ENCODE results near the gene POU5F1. TPM values are rescaled to one million over a fixed set of nuclear protein-coding genes. Genes with fewer than 3 reads are reported as not detected.
A peak's percentile ranks its signal among the peaks of the same experiment; 100 is the strongest.

Gene POU5F1
- total RNA-seq, 1 donor from 2014 or later = 0.94 TPM

DNA sequence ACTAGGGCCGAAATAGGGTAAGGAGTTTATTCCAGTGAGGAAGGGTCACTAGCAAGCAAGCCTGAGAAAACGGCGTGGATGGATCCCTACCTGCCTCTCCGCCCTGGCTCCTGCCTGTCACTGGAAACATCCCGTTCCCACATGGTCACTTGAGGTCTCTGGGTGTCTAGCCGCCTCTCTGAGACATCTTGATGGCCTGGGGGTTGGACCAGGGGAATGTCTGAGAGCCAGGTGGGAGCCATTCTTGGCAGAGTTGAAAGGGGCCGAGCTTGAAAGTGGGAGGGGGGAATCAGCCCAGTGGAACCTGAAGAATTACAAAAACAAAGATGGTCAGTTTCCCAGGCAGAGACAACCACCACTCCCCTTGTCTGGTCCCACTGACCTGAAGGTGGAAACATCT lies 13.8 kb downstream of the POU5F1 start:
- ATAC-seq (ENCODE audit: poor library complexity) (no peak), DNase-seq (no peak)
- intact Hi-C loops (cut with DNase I) = no loop called here

DNA sequence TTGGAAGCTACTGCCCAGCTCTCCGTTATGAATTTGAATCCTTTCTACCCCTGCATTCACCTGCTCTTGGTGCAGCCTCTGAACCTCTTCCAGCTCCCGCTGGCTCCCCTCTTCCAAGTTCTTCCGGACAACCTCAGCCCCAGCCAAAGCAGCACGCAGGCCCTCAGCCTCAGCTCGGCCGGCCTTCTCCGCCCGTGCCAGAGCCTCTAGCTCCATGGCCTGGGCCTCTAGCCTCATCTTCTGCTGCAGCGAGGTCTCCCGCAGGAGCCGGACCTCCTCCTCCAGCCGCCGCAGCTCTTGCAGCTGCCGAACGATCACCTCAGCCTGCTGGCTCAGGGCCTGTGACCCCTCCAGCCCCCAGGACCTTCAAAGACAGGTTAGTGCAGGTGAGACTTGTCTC lies 16.0 kb downstream of the POU5F1 start:
- intact Hi-C loops (cut with DNase I) = no loop called here
- ATAC-seq (ENCODE audit: poor library complexity) = no peak
- no peak for DNase-seq

DNA sequence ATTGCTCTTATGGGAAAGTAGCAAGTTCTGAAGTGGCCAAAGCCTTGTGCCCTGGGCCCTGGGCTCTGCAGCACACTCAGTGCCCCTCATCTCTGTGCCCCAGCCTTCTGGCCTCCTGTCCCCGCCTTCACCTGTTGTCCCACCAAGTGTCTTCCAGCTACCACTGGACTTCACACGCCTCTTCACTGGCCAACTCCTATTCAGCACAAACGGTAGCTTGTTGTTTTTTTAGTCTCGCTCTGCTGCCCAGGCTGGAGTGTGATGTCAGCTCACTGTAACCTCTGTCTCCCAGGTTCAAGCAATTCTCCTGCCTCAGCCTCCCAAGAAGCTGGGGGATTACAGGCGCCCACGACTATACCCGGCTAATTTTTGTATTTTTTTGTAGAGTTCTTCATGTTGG lies 17.7 kb downstream of the POU5F1 start:
- ATAC-seq (ENCODE audit: poor library complexity) (no peak), DNase-seq (no peak)

DNA sequence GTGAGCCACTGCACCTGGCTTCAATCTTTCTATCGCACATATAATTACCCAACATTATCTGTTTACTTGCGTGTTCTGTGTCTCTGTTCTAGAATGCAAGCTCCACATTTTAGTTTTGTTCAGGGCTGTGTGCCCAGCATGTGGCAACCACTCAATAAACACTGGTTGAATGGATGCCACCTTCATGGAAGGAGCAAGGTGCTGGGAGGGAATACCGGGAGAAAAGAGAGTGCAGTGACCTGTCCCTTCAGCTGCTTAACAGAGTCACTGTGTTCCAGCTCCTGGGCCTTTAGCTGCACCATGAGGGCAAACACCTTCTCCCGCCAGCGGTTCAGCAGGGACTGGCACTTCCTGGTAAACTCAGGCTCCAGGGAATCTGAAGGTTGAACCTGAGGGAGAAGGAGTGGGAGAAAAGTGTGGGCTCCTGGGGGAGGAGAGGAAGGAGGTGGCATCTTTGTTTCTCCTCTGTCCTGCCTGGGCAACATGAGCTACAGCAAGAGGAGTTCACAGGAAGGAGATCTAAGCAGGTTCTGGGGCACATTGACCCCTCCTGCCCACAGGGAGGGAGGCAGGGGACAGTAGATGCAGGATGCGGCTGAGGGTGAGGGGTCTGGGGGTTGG lies 20.5 kb downstream of the POU5F1 start:
- no peak for ATAC-seq (ENCODE audit: poor library complexity)
- intact Hi-C loops (cut with DNase I) = no loop called here
- no peak for DNase-seq

More for the DNA sequence above, 17.7 kb downstream of the POU5F1 start:
- intact Hi-C loops (cut with DNase I) = no loop called here

DNA sequence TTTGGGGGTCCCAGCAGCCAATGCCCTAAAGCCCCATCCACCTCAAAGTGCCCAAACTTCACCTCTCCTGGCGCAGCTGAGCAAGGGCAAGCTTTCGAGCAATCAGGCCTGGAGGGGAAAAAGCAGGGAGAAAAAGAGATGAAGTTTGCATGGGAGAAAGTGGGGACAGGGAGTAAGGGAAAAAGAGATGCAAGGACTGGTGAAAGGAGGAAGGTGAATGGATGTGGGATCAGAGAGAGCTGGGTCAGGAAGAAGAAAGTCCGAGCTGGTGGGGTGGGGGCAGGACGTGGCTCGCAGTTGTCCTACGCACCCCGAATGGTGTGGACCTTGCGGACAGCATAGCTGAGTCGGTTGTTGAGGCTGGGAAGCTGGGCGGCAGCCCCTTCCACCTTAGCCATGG lies 25.1 kb downstream of the POU5F1 start:
- DNase-seq = no peak
- intact Hi-C loops (cut with DNase I) = no loop called here
- no peak for ATAC-seq (ENCODE audit: poor library complexity)

DNA sequence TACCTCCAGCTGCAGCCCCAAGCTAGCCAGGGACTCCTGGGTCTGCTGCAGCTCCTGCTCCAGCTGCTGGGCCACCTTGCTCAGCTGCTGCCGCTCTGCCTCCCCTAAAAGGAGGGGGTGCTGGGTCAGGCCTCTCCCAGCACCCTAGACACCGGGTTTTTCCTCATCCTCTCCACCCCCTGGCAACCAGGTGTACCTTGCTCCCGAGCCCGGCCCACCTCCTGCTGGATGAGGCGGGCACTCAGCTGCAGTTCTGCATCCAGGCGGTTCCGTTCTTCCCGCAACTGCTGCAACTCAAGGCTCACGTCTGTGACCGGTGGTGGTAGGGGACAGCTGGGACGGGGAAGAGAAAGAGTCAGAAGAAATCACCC lies 25.5 kb downstream of the POU5F1 start:
- intact Hi-C loops (cut with DNase I) = no loop called here
- no peak for ATAC-seq (ENCODE audit: poor library complexity)
- DNase-seq = no peak

DNA sequence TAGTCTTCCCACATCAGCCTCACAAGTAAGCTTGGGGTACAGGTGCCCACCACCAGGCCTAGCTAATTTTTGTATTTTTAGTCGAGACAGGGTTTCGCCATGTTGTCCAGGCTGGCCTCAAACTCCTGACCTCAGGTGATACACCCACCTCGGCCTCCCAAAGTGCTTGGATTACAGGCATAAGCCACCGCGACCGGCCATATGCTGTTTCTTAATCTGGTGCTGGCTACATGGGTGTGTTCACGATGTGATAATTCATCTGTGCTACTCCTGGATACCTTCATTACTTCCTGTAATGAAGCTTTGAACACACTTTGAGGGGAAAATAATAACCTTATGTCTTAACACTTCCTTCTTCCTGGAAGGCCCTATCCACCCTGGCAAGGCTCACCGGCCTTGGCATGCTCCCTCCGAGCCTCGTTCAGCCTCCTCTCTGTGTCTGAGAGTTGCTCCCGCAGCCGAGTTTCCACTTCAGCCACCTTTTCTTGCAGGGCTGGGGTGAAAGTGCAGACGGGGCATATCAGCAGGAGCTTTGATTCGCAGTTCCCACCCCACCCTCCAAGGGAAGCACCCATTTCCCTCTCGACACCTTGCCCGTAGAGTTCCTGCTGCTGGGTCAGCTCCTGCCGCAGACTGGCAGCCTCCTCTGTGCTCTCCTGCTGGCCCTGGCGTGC lies 26.0 kb downstream of the POU5F1 start:
- no peak for ATAC-seq (ENCODE audit: poor library complexity)
- intact Hi-C loops (cut with DNase I) = no loop called here
- DNase-seq = no peak

DNA sequence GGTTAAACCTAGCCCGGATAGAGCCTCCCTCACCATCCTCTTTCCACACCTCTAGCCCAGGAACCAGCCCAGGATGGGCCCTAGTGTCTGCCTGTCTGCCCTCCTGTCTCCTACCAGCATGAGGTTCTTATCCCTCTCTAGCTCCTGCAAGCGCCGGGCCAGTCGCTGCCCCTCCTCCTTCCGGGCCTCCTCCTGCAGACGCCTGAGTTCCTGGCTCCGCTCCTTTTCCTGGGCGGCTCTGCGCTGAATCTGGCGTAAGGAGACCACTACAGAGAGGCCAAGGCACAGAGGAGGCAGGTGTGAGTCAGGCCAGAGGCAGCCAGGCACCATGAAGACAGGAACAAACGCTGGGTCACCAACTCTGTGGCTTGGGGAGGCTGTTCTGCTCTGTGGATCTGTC lies 27.3 kb downstream of the POU5F1 start:
- peak; percentile 83 for ATAC-seq (ENCODE audit: poor library complexity)
- peak; percentile 82 for DNase-seq
- intact Hi-C loops (cut with DNase I) = no loop called here

DNA sequence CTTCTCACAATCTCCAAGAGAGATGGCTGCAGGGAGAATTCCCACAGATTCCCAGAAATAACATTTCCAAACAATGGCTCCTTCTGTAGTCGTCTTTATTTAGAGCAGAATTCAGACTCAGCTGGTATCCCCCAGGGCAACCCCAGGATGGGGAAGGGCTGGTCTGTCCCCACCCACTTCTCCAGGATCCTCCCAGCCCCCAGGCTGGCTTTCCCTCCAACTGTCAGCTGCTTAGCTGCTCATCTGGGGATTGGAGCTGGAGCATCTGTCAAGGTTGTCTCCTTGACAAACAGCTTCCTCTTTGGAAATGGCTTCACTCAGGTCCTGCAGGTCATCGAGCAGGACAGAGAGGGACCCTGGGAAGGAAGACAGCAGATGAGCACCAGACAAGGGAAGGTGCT lies 28.1 kb downstream of the POU5F1 start:
- intact Hi-C loops (cut with DNase I) = no loop called here
- no peak for DNase-seq
- peak; percentile 28 for ATAC-seq (ENCODE audit: poor library complexity)

DNA sequence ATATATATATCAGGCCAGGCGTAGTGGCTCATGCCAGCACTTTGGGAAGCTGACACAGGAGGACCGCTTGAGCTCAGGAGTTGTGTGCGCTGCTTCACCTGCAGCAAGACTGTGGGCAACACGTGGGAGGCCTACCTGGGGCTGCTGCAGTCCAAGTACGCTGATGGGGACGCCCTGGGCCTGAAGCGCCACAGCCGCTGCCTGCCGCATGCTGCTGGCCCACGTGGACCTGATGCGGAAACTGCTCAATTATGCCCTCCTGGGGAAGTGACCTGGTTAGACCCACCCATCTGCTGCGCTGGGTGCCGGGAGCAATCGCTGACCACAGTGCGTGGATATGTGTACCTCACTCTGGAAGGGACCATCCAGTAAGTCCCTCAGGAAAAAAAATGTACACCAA lies 29.8 kb downstream of the POU5F1 start:
- no peak for ATAC-seq (ENCODE audit: poor library complexity)
- intact Hi-C loops (cut with DNase I) = no loop called here

DNA sequence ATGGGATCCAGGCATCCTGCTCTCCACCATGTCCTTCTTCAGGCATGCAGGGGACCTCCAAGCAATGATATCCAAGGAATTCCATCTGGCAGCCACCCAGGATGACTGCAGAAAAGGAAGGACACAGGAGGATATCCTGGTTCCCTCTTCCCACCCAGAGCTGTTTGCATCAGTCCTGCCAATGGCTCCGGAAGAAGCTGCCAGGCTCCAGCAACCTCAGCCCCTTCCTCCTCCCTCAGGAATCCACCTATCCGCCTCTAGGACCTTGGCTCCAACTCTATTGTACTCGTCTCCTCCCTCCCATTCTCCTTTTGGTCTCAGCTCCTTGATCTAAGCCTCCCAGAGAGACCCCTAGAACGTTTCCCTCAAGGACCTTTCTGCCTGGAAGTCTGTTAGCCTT lies 30.9 kb downstream of the POU5F1 start:
- no peak for DNase-seq
- intact Hi-C loops (cut with DNase I) = loop anchor here (5.0 kb wide), 2 partner anchors 53 to 228 kb away; no protein-coding TSS in a partner anchor
- ATAC-seq (ENCODE audit: poor library complexity) = no peak

More for the DNA sequence above, 29.8 kb downstream of the POU5F1 start:
- DNase-seq = no peak

DNA sequence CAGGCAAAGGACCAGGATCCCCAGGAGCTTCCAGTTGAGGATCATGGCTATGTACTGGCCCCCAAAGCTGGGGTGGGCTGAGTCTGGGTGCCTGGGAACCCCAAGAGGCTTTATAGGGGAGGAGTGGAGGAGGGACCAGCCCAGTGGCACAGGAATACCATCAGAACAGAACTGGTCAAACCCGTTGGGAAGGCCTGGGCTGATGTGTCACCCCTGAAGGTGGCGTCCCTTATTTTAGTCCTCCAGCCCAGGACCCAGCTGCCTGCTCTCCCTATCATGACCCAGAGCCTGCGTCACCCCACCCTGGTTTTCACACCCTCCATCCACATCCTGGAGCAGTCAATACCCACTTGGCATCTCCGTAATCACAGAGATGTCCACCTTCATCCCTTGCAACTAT lies 31.5 kb downstream of the POU5F1 start, which contains the start of gene PSORS1C2:
Gene PSORS1C2, minus strand, starts transcription at position 85 of the 400 bp plus-strand sequence. Its CDS starts 40 bp downstream, at position 45.
- intact Hi-C loops (cut with DNase I) = loop anchor here (5.0 kb wide), 2 partner anchors 53 to 228 kb away; no protein-coding TSS in a partner anchor
- DNase-seq (no peak), ATAC-seq (ENCODE audit: poor library complexity) (no peak)

DNA sequence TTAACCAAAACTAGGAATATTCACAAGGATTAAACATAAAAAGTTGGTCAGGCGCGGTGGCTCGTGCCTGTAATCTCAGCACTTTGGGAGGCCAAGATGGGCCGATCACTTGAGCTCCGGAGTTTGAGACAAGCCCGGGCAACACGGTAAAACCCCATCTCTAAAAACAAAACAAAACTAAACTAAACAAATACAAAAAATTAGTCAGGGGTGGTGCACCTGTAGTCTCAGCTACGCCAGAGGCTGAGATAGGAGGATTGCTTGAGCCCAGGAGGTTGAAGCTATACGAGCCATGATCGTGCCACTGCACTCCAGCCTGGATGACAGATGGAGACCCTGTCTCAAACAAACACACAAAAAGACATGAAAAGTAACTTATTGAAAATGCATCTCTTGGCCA lies 34.8 kb downstream of the POU5F1 start:
- ATAC-seq (ENCODE audit: poor library complexity) (no peak), DNase-seq (no peak)
- intact Hi-C loops (cut with DNase I) = loop anchor here (5.0 kb wide), 2 partner anchors 57 to 232 kb away; no protein-coding TSS in a partner anchor

DNA sequence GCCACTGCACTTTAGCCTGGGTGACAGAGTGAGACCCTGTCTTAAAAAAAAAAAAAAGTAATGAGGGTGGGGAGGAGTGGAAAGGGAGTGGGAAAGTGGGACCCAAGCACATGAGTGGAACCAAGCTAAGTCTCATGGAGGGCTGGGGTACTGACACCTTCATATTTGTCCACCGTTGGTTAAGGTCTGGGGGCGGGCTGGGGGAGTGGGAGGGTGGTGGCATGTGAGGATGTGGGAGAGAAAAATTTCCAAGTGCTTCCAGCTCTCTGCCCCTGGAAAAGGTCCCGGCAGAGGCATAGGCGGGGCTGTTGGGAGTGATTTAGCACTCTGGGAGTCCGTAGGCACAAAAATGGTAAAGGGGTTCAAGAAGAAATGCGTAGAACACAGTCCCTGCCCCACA lies 37.7 kb downstream of the POU5F1 start:
- DNase-seq (no peak), ATAC-seq (ENCODE audit: poor library complexity) (no peak)
- intact Hi-C loops (cut with DNase I) = no loop called here

DNA sequence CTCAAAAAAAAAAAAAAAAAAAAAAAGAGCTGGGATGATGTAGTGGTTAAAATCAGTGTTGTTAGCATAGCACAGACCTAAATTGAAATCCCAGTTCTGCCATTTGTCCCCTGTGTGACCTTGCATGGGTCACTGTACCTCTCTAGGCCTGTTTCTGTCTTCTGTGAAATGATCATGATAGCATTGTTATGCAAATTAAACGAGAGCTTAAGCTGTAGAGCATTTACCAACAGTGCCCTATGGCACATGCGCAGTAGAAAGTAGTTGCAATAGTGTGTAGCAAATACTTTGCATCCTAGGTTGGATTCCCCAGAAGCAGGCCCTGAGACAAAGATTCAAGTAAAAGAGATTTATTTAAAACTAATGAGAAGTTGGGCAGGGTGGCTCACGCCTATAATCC lies 38.9 kb downstream of the POU5F1 start:
- intact Hi-C loops (cut with DNase I) = no loop called here
- DNase-seq (no peak), ATAC-seq (ENCODE audit: poor library complexity) (no peak)

DNA sequence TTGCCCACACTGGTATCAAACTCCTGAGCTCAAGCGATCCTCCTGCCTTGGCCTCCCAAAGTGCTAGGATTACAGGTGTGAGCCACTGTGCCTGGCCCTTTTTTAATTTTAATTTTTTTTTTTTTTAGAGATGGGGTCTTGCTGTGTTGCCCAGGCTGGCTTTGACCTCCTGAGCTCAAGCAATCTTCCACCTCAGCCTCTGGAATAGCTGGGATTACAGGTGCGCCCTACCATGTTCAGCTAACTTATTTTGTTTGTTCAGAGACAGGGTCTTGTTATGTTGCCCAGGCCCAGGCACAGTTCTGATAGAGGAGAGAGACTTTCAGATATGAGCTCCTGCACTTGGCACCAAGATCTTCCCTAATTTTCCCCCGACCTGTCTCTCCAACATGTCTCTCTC lies 39.7 kb downstream of the POU5F1 start:
- intact Hi-C loops (cut with DNase I) = no loop called here

DNA sequence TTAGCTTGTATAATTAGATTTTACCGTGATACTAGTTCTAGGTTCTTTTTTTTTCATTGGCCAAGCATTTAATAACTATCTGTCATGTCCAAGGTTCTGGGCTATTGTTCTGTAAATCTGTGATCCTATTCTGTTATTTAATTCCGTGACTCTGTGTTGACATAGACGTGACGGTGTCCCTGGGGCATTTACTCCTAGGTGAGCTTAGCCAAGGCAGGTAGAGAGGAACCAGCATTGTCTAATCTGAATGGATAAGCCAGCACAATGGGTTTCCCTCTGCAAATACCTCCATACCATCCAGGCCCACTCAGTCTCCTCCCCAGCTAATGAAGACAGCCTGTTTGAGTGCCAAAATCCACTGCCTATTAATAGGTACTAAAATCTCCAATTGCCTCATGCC lies 41.4 kb downstream of the POU5F1 start:
- intact Hi-C loops (cut with DNase I) = no loop called here
- no peak for DNase-seq
- ATAC-seq (ENCODE audit: poor library complexity) = no peak

More for the DNA sequence above, 39.7 kb downstream of the POU5F1 start:
- DNase-seq (no peak), ATAC-seq (ENCODE audit: poor library complexity) (no peak)

DNA sequence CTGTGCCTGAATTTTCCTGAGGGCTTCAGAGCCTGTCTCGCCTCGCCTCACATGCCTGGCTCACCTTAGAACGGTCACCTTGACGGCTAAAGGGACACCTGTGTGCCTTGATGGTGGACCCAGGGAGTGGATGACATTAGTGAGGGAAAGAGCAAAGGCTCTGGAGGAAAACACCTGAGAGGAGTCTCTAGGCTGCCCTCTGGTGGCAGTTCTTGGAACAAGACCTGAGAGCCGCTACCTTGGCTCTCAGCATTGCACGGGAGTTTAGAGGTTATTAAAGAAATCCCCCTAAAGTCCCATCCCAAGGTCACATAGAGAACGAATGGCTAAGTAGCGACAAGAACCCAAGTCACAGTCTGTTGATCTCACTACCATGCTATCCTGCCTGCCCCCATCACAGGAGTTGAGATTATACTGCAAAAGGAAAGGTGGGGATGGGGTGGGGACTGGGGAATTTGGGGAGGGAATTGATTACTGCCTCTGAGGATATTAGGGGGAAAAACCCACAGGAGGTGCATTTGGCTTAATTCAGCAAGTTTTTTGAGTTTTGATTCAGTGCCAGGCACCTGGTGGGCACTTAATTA lies 42.3 kb downstream of the POU5F1 start:
- no peak for DNase-seq
- ATAC-seq (ENCODE audit: poor library complexity) = peak; percentile 45
- intact Hi-C loops (cut with DNase I) = no loop called here

DNA sequence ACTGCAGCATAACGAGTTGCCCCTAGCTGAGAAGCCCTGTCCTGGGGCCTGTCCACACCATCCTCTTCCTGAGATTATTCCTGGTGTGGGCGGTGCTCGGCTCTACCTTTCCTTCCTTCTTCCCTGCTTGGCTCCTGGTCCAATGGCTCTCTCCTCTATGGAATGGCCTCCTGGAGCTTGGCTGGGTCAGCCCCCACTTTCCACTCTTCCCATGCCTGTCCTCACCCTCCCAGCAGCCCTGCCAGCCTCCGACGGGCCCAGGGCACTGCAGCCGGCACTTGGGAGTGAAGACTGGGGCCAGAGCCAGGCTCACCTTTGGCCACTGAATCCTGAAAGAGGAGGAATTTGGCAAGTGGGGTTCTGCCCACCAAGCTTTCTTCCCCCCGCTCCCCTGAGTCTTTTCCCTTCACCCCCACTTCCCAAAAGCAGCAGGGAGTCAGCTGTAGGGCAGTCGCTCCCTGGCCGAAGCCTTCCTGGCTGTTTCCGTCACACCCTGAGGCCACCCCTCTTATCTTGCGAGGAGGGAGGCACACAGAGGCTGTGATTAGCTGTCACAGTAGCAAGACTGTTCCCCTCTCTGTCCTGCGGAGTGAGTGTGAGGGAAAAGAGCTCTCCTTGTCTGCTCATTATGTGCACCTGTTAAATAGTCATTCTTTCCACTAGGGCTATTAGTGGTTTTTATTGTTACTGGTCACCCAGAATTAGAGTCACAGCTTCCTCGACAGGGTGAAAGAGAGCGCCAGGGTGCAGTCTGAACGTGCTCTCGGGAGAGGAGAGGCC lies 43.9 kb downstream of the POU5F1 start:
- ATAC-seq (ENCODE audit: poor library complexity) (peak; percentile 23), DNase-seq (no peak)
- intact Hi-C loops (cut with DNase I) = no loop called here
